GM18502 (cell line): ENCODE results near the gene CFAP100.

Experiments
- ATAC-seq: cut with Tn5 transposase; IDR thresholded peaks from one replicate; pipeline ENCODE4 v1.9.1; 2021; ENCODE audit warnings: mild to moderate bottlenecking; ENCODE audit not compliant: unreplicated experiment, poor library complexity

Gene CFAP100

GRCh38 chr3:126356373-126357264, 38.1 kb upstream of the CFAP100 start:
- peak; percentile 3 for ATAC-seq

- peak; percentile 89 for ATAC-seq
These were observed 37.2 kb upstream of the CFAP100 start, which contains the start of gene KLF15 for GRCh38 chr3:126357295-126358037. Gene KLF15, minus strand, starts transcription at chr3:126357408. Its CDS starts 4,486 bp downstream, at chr3:126352922.

- ATAC-seq, result no peak
These were observed 36.5 kb upstream of the CFAP100 start for GRCh38 chr3:126358038-126358815.

GRCh38 chr3:126358816-126359181, 35.9 kb upstream of the CFAP100 start:
- no peak for ATAC-seq

GRCh38 chr3:126360046-126360713, 34.5 kb upstream of the CFAP100 start:
- no peak for ATAC-seq

GRCh38 chr3:126360714-126361060, 34.0 kb upstream of the CFAP100 start:
- ATAC-seq, result no peak

- ATAC-seq, result no peak
These were observed 33.5 kb upstream of the CFAP100 start for GRCh38 chr3:126361211-126361610.

- no peak for ATAC-seq
These were observed 30.5 kb upstream of the CFAP100 start for GRCh38 chr3:126364130-126364695.

GRCh38 chr3:126364731-126365301, 29.9 kb upstream of the CFAP100 start:
- ATAC-seq, result no peak

GRCh38 chr3:126365351-126366277, 29.1 kb upstream of the CFAP100 start:
- no peak for ATAC-seq

GRCh38 chr3:126367316-126367805, 27.3 kb upstream of the CFAP100 start:
- ATAC-seq, result no peak

GRCh38 chr3:126369490-126369889, 25.2 kb upstream of the CFAP100 start:
- ATAC-seq, result no peak

GRCh38 chr3:126370055-126370454, 24.7 kb upstream of the CFAP100 start:
- no peak for ATAC-seq

- no peak for ATAC-seq
These were observed 24.1 kb upstream of the CFAP100 start for GRCh38 chr3:126370606-126371005.

GRCh38 chr3:126371096-126371705, 23.5 kb upstream of the CFAP100 start:
- ATAC-seq, result no peak

- no peak for ATAC-seq
These were observed 22.1 kb upstream of the CFAP100 start for GRCh38 chr3:126372413-126373145.

GRCh38 chr3:126373146-126373613, 21.5 kb upstream of the CFAP100 start:
- no peak for ATAC-seq
